ENCODE data around the gene PSG11.
"Not testable (repeated sequence)": the region's sequence is repeated elsewhere in the genome, so short reads cannot be mapped to it uniquely, and the experiment has no call there.

PSG11 gene

DNA sequence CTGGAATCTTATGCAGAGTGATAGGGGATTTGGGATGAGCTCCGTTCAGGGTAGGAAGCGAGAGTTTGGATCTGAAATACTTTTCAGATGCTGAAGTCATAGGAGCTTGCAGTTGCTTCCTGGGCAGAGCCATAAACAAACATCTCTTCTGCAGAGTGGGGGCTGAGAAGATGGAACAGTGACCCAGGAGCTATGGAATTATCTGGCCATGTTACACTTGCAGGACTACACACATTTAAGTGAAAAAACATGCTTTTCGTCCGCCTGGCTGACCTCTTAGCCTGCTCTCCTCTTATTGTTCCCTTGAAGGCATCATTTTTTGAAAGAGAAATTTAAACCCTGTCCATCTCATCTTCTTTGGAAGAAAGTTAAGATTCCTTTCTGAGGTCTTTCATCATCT is 40.7 kb downstream of the PSG11 start:
- DNase-seq: no peak

- not testable (repeated sequence) for DNase-seq
These were observed 44.2 kb downstream of the PSG11 start for GRCh38 chr19:42982111-42982510.

GRCh38 chr19:42971451-42971850 is 54.8 kb downstream of the PSG11 start:
- not testable (repeated sequence) for DNase-seq

- no peak for DNase-seq
These were observed 61.1 kb downstream of the PSG11 start for GRCh38 chr19:42965176-42965575.

DNA sequence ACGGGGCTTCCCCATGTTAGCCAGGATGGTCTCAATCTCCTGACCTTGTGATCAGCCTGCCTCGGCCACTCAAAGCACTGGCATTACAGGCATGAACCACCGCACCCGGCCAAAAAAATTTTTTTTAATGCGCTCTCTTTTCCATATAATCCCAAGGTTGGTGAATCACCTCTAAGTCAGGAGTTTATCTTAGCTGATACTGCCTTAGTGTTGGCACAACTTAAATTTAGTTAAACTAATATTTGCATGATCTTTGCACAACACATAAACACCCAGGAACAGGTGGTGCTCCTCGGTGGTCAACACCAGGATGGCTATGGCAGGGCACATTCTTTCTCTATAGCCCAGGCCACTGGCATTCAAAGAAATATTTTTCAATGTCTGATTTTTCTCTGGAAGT is 65.2 kb downstream of the PSG11 start:
- DNase-seq: no peak
